ENCODE results near the gene ASIC4. TPM values are rescaled to one million over a fixed set of nuclear protein-coding genes. Genes with fewer than 3 reads are reported as not detected.

The ASIC4 gene
- total and polyA plus RNA-seq, 2 of the 13 experiments (the other 11 are each of a cell fraction or from before 2014, with no cell fraction given): 0.03 TPM; not detected in 1

DNA sequence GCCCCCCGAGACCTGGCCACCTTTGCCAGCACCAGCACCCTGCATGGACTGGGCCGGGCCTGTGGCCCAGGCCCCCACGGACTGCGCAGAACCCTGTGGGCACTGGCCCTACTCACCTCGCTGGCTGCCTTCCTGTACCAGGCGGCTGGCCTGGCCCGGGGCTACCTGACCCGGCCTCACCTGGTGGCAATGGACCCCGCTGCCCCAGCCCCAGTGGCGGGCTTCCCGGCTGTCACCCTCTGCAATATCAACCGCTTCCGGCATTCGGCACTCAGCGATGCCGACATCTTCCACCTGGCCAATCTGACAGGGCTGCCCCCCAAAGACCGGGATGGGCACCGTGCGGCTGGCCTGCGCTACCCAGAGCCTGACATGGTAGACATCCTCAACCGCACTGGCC lies 554 bp downstream of the ASIC4 start:
- no TSS peak for BruUV-seq (replicated peaks)
- Histone ChIP-seq H3K9ac (ENCODE audit: insufficient read depth, low read depth, low read length) (no peak overlapping the region), H2AFZ (ENCODE audit: low read length) (no peak overlapping the region), H3K27me3 (ENCODE audit: control insufficient read depth in 1 of 2, insufficient read depth in 2 of 2, low read length in 2 of 2) (peaks cover 25 to 86% of the 10 kb centered on the region in 2 experiments), H3K27ac (ENCODE audit: extremely low read length, insufficient read depth, low read length) (no peak overlapping the region), H3K9me3 (ENCODE audit: low read length) (no peaks in the 10 kb centered on the region), H3K36me3 (replicated peaks in 1 of 2; ENCODE audit: control insufficient read depth in 1 of 2, insufficient read depth in 2 of 2, low read length in 2 of 2) (no peaks in the 10 kb centered on the region), H3K4me3 (replicated peaks in 1 of 3; ENCODE audit: insufficient read depth in 1 of 3, low read depth in 2 of 3, low read length in 3 of 3) (no peak overlapping the region), H3K4me2 (ENCODE audit: low read depth, low read length) (no peak overlapping the region), H3K4me1 (ENCODE audit: insufficient read depth, low read length) (peaks cover 40% of the 10 kb centered on the region), H3K79me2 (ENCODE audit: insufficient read depth, low read length) (no peaks in the 10 kb centered on the region), H4K20me1 (ENCODE audit: insufficient read depth, low read length) (peaks cover 11% of the 10 kb centered on the region; the same call in 1 of the 2 replicates)
- POLR2A ChIA-PET: interaction anchor here (0.9 kb wide), 1 partner anchor 16 kb away, joined by 4 read pairs; the partner anchor contains the start of gene GMPPA
- ATAC-seq (no peak), FAIRE-seq (no peak), DNase-seq (ENCODE audit: low spot score) (no peak)
- in situ Hi-C loops (cut with HindIII; ENCODE audit: extremely low pct_ligation_motif_present, low pct_unique_long_range_greater_than_20kb): no loop called here
- CTCF ChIA-PET (ENCODE audit: low intra/inter-chr PET ratio, low total read pairs): no interaction called here
- intact Hi-C loops (cut with micrococcal nuclease; ENCODE audit: unreplicated experiment): no loop called here
- no peak for TF ChIP-seq ZNF589 (CRISPR knock-in tag; conservative IDR thresholded peaks at IDR 0.05)
- TF ChIP-seq HNRNPLL (IDR thresholded peaks at IDR 0.05; ENCODE audit: low read depth, low read length, poor library complexity, severe bottlenecking): peak; percentile 10
- WGBS (ENCODE audit: low lambda C conversion rate): 56% methylated on average over 20 of the region's 21 CpGs

- H3K27me3 ChIP-seq (ENCODE audit: control insufficient read depth in 1 of 2, insufficient read depth in 2 of 2, low read length in 2 of 2): peaks cover 30 to 96% of the 10 kb centered on the region in 2 experiments
- H3K36me3 ChIP-seq (replicated peaks in 1 of 2; ENCODE audit: control insufficient read depth in 1 of 2, insufficient read depth in 2 of 2, low read length in 2 of 2): no peaks in the 10 kb centered on the region
- in situ Hi-C loops (cut with HindIII; ENCODE audit: extremely low pct_ligation_motif_present, low pct_unique_long_range_greater_than_20kb) (no loop called here), intact Hi-C loops (cut with micrococcal nuclease; ENCODE audit: unreplicated experiment) (no loop called here)
- POLR2A ChIA-PET: no interaction called here
- H3K4me1 ChIP-seq (ENCODE audit: insufficient read depth, low read length): peaks cover 31% of the 10 kb centered on the region; the same call in 1 of the 2 replicates
- BruUV-seq (replicated peaks): no TSS peak
- no peak overlapping the region for H3K9ac ChIP-seq (ENCODE audit: insufficient read depth, low read depth, low read length)
- CTCF ChIA-PET (ENCODE audit: low intra/inter-chr PET ratio, low total read pairs): no interaction called here
- H4K20me1 ChIP-seq (ENCODE audit: insufficient read depth, low read length): peaks cover 11% of the 10 kb centered on the region; the same call in 1 of the 2 replicates
- no peak overlapping the region for H3K4me3 ChIP-seq (replicated peaks in 1 of 3; ENCODE audit: insufficient read depth in 1 of 3, low read depth in 2 of 3, low read length in 3 of 3)
- TF ChIP-seq NCOA2 (CRISPR knock-in tag; IDR thresholded peaks at IDR 0.05) (no peak), SRF (IDR thresholded peaks at IDR 0.05; ENCODE audit: low read depth, low read length) (no peak), ZFP90 (CRISPR knock-in tag; IDR thresholded peaks at IDR 0.05; ENCODE audit: borderline replicate concordance) (no peak), TCF7L2 (IDR thresholded peaks at IDR 0.05; ENCODE audit: low read depth, low read length) (no peak), ZNF432 (CRISPR knock-in tag; IDR thresholded peaks at IDR 0.05; ENCODE audit: borderline replicate concordance) (no peak), SAP130 (CRISPR knock-in tag; IDR thresholded peaks at IDR 0.05; ENCODE audit: low read depth) (no peak)
- H3K9me3 ChIP-seq (ENCODE audit: low read length): no peaks in the 10 kb centered on the region
- WGBS (ENCODE audit: low lambda C conversion rate): 21% methylated on average over 17 of the region's 17 CpGs
- no peak overlapping the region for H3K27ac ChIP-seq (ENCODE audit: extremely low read length, insufficient read depth, low read length)
- H3K4me2 ChIP-seq (ENCODE audit: low read depth, low read length): no peak overlapping the region
- ATAC-seq: no peak
- no peaks in the 10 kb centered on the region for H3K79me2 ChIP-seq (ENCODE audit: insufficient read depth, low read length)
- no peak for DNase-seq (ENCODE audit: low spot score)
- no peak overlapping the region for H2AFZ ChIP-seq (ENCODE audit: low read length)
- FAIRE-seq: no peak
These were observed 1.8 kb downstream of the ASIC4 start for GRCh38 chr2:219515874-219516629.

All from HepG2 (cell line).